GM18519 (cell line): ENCODE data around the gene ZNF695.
"Not testable (repeated sequence)": the region's sequence is repeated elsewhere in the genome, so short reads cannot be mapped to it uniquely, and the experiment has no call there.

Experiments
- ATAC-seq: cut with Tn5 transposase; IDR thresholded peaks from one replicate; pipeline ENCODE4 v1.9.1; 2021; ENCODE audit warnings: mild to moderate bottlenecking, moderate library complexity; ENCODE audit not compliant: unreplicated experiment, low FRiP score

ZNF695 gene

GRCh38 chr1:247007511-247008405 is at the start of gene ZNF695:
Gene ZNF695, minus strand, starts transcription at chr1:247008057. Its CDS starts 149 bp downstream, at chr1:247007908.
- ATAC-seq, result peak; percentile 100

GRCh38 chr1:247056071-247056470 is 48.2 kb upstream of the ZNF695 start:
- ATAC-seq, result no peak

GRCh38 chr1:247054992-247055415 is 47.1 kb upstream of the ZNF695 start:
- no peak for ATAC-seq

- ATAC-seq, result no peak
Measured at GRCh38 chr1:247047702-247048101, 39.8 kb upstream of the ZNF695 start.

DNA sequence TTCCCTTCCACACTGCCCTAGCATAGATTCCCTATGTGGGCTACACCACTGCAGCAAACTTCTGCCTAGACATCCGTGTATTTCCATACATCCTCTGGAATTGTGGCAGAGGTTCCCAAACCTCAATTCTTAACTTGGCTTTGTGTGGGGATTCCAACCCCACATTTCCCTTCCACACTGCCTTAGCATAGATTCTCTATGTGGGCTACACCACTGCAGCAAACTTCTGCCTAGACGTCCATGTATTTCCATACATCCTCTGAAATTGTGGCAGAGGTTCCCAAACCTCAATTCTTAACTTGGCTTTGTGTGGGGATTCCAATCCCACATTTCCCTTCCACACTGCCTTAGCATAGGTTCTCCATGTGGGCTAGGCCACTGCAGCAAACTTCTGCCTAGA is 39.4 kb upstream of the ZNF695 start:
- no peak for ATAC-seq

DNA sequence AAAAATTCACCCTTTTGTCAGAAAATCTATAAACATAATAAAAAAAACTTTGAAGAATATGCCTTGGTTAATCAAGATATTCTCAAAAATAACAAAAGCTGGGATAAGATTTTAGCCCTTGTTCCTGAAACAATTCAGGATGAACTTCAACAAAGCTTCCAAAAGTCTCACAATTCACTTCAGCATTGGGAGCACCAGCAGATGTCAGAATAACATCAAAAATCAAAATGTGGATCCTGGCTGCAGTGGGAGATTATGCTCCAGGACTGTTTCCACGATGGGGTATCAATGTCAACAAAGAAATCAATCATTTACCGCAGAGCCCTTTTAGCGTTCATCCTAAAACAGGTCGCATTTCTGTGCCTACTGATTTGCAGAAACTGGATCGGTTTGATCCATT is 35.5 kb upstream of the ZNF695 start:
- no peak for ATAC-seq

DNA sequence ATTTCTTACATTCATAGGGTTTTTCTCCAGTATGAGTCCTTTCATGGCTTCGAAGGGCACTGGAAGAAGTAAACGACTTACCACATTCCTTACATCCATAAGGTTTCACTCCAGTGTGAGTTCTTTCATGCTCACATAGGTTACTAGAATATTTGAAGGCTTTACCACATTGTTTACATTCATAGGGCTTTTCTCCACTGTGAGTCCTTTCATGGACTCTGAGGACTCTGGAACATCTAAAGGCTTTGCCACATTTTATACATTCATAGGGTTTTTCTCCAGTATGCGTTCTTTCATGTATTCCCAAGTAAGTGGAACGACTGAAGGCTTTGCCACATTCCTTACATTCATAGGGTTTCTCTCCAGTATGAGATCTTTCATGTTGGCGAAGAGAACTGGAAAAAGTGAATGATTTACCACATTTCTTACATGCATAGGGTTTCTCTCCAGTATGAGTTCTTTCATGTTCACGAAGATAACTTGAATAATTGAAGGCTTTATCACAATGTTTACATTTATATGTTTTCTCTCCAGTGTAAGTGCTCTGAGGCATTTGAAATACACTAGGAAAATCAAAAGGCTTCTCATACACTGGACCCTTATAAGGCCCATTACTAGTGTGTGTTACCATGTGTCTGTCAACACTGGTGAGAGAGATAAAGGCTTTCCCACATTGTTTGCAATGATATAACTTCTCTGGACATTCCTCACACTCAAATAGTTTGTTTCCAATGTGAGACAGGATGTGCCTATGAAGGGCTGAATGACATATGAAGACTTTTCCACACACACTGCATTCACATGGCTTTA is 29.9 kb upstream of the ZNF695 start:
- ATAC-seq, result no peak

GRCh38 chr1:247032306-247032705 is 24.4 kb upstream of the ZNF695 start:
- not testable (repeated sequence) for ATAC-seq

- ATAC-seq, result not testable (repeated sequence)
Measured at GRCh38 chr1:247024658-247025057, 16.8 kb upstream of the ZNF695 start.

- no peak for ATAC-seq
Measured at GRCh38 chr1:247013391-247013790, 5.5 kb upstream of the ZNF695 start.

GRCh38 chr1:247008406-247008799 is 546 bp upstream of the ZNF695 start:
- ATAC-seq, result no peak

GRCh38 chr1:247004081-247004480 is 3.8 kb downstream of the ZNF695 start:
- not testable (repeated sequence) for ATAC-seq

DNA sequence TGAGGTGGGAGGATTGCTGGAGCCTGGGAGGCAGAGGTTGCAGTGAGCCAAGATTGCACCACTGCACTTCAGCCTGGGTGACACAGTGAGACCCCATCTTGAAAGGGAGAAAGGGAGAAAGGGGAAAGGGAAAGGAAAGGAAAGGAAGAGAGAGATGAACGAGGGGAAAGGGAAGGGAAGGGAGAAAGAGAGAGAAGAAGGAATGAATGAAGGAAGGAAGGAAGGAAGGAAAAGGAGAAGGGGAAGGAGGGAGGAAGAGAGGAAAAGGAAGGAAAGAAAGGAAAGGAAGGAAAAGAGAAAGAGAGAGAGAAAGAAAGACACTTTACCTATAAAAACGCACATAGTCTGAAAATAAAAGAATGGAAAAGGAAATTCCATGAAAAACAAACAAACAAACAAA is 18.0 kb downstream of the ZNF695 start:
- ATAC-seq, result no peak

- no peak for ATAC-seq
Measured at GRCh38 chr1:246988316-246988715, 19.5 kb downstream of the ZNF695 start.

DNA sequence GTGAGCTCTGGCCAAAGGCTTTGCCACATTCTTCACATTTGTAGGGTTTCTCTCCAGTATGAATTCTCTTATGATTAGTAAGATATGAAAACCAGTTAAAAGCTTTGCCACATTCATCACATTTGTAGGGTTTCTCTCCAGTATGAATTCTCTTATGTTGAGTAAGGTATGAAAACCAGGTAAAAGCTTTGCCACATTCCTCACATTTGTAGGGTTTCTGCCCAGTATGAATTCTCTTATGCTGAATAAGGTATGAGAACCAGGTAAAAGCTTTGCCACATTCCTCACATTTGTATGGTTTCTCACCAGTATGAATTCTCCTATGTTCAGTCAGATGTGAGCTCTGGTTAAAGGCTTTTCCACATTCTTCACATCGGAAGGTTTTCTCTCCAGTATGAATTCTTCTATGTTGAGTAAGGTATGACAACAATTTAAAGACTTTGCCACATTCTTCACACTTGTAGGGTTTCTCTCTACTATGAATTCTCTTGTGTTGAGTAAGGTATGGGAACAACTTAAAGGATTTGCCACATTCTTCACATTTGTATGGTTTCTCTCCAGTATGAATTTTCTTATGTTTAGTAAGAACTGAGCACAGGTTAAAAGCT is 20.7 kb downstream of the ZNF695 start:
- no peak for ATAC-seq

- no peak for ATAC-seq
Measured at GRCh38 chr1:246978785-246979184, 29.1 kb downstream of the ZNF695 start.

GRCh38 chr1:246978281-246978680 is 29.6 kb downstream of the ZNF695 start:
- ATAC-seq, result no peak

- ATAC-seq, result no peak
Measured at GRCh38 chr1:246971969-246972368, 35.9 kb downstream of the ZNF695 start.

- ATAC-seq, result no peak
Measured at GRCh38 chr1:246971090-246971721, 36.7 kb downstream of the ZNF695 start.

DNA sequence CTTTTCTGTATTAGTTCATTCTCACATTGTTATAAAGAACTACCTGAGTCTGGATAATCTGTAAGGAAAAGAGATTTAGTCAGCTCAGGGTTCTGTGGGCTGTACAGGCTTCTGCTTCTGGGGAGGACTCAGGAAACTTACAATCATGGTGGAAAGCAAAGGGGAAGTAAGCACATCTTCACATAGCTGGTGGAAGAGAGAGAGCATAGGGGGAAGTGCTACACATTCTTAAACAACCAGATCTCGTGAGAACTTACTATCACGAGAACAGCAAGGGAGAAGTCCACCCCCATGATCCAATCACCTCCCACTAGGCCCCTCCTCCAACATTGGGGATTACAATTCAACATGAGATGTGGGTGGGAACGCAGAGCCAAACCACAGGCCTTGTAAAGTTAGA is 38.2 kb downstream of the ZNF695 start:
- ATAC-seq, result no peak

GRCh38 chr1:246966502-246966901 is 41.4 kb downstream of the ZNF695 start:
- no peak for ATAC-seq
